Stimulated activated CD4-positive, alpha-beta T cell treated with anti-CD3 and anti-CD28 coated beads, Interleukin-4, amount 100 ng/mL, for 1 hour (primary cell): ENCODE data around the gene NPLOC4.

ENCODE experiments used
- DNase-seq: peaks from one replicate; pipeline ENCODE4 v3.0.0-alpha.2; 2020

The NPLOC4 gene

DNA sequence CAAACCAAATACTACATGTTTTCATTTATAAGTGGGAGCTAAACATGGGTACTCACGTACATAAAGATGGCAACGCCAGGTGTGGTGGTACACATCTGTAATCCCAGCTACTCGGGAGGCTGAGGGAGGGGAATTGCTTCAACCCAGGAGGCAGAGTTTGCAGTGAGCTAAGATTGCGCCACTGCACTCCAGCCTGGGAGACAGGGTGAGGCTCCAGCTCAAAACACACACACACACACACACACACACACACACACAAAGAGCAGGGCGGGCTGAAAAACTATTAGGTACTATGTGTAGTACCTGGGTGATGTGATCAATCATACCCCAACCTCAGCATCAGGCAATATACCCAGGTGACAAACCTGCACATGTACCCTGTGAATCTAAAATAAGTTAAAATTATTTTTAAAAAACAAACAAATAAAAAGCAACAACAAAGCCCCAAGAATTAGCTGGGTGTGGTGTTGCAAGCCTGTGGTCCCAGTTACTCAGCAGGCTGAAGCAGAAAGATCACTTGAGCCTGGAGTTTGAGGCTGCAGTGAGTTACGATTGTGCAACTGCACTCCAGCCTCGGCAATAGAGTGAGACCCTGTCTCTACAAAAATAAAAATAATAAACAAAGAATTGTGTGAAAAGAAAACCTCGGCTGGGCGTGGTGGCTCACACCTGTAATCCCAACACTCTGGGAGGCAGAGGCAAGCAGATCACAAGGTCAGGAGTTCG, 72.9 kb downstream of the NPLOC4 start:
- DNase-seq = no peak

DNA sequence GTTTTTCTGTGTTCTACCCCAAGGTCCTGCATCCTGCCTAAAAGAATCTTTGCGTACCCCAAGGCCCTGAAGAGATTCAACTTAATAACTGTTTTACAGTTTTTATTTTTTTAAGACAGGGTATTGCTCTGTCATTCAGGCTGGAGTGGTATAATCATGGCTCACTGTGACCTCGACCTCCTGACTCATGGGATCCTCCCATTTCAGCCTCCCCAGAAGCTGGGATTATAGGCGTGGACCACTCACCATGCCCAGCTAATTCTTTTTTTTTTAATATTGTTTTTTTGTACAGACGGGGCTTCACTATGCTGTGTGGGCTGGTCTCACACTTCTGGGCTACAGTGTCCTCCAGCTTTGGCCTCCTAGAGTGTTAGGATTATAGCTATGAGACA, 75.4 kb downstream of the NPLOC4 start:
- DNase-seq = no peak

DNA sequence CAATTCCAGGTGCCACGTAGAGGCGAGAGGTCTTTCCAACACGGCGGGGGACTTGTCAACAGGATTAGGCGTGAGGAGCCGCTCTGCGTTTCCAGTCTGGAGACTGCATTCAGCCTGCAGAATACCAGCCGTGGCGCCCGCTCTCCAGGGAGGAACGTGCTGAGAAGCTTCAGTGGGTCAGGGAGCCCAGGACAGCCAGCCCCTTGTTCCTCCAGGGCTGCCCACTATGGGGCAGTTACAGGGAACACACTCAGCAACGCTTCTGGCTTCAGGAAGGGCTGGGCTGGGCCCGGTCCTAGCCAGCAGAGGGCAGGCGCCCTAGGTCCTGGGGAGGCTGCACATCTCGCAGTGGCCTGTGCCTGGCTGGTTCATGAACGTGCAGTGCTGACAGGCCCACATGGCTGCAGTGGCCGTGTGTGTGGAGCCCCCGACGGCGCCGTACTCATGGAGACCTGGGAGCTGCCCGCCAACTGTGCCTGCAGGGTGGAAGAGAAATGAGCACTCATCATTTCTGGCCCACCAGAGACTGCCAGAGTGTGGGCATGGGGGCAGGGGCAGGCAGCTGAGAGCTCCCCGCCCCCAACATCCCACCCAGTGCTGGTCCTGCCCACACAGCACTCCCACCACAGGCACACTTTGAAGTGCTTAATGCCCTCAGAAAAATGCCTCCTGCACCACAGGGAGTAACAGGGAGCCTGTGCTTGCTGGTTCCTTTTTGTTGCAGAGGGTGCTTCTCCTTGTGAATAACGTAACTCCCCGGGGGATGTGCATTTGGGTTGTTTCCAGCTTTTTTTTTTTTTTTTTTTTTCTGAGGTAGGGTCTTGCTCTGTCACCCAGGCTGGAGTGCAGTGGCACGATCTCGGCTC, 77.7 kb downstream of the NPLOC4 start:
- DNase-seq = no peak

DNA sequence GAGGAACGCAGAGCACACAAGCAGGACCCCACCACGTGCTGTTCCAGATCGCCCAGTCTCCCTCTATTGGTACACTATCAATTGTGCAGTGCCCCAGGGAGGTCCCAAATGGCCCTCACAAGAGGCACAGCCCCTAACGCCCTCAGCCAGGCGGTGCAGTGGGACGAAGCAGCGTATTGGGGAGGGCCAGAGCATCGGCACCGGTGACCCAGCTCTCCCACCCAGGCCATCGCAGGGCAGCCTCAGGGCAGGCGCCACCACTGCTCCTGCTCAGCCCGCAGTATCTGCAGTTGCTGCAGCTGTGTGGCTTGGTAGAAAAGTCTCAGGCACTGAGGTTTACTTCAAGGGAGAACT, 78.8 kb downstream of the NPLOC4 start:
- no peak for DNase-seq

DNA sequence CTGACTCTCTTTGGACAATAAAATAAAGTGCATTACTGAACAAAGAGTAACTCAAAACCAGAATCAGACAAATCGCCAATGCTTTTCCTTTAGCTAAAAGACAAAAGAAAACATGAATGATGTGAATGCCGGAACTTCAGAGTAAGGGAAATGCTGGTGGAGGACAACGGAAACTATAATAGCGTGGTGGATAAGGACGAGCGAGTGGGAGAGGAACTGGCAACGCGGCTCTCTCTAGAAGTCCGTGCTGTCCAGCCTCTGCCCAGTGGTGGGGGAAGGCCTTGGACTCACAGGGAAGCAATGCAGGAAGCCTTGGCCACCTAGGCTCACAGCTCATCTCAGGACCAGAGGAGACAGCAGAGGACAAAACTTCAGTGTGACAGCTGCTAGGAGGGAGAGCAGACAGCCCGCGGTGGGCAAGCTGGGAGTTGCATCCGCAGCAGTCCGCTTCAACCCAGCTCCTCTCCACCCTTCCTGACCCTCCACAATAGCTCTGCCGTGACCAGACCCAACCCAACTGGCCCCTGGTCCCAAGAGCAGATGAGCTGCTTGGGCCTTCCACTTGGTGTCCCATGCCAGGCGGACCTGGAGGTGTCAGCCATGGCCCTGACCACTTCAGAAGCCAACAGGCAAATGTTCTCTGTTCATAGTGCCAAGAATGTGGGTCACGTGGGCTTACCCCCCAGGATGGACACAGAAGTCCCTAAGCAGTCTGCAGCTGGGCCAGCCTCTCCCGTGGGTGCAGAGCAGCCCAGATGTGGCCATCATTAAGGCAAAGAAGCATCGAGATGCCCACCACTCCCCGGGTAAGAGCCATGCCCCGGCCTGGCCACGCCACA, 79.4 kb downstream of the NPLOC4 start:
- no peak for DNase-seq

DNA sequence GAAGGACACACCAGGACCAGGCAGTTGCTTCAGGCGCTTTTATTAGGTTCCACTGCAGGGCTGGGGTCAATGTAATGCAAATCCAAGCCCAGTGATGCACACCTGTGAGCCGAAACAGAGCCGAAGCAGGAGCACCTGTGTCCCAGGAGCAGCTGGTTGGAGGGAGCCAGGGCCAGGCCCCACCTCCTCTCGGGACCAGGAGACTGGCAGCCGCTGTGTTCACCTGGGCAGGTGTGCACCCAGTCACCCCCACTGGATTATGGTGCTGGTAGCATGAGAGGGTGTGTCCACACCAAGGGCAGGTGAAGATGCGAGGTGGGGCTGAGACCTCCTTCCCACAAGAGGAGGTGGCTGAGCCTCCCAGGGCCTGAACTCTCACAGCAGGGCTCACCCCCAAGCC, 80.0 kb downstream of the NPLOC4 start:
- DNase-seq = no peak

DNA sequence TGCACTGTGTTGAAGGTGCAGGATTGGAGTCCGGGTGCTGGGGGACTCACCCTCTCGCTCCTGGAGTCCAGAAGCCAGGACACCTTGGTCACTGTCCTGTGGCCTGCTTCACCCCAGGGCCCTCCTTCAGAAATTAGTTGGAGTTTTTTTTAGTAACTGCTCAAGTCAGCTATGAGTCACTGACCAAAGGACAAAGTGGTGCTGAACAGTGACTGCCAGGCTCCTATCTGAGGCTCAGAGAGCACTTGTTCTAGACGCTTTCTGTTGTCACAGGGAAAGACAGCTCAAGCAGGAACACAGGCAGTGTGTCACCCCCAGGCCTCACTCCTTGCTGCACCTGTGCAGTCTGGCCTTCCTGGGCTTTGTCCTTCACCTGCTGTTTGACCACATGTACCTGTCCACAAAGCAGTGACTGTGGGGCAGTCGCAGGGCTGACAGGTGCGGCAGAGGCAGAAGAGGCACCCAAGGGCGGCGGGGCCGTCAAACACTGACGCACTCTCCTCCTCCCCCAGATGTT, 80.7 kb downstream of the NPLOC4 start:
- no peak for DNase-seq

DNA sequence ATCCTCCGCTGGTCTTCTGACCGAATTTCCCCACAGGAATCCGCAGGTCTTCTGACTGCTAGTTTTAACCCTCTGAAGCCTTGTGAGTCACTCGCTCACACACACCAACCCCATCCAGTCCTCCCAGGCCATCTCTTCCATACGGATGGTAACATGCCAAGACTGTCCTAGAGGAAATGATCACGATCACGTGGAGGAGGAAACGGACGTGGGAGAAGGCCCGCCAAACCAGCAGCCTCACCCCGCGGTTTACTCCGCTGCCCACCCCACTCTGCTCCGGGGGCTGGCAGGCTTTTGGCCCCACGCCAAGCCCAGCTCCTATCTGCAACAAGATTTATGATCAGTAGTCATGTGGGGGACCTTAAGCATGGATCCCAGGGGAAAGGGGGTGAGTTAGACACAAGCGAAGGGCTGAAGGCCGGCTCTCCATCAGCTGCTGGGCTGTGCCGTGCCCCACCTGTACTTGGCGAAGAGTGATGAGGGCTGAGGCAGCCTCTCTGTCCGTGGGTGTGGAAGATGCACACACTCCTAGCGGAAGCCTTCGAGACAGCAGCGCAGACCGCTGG, 83.2 kb downstream of the NPLOC4 start:
- DNase-seq = no peak

DNA sequence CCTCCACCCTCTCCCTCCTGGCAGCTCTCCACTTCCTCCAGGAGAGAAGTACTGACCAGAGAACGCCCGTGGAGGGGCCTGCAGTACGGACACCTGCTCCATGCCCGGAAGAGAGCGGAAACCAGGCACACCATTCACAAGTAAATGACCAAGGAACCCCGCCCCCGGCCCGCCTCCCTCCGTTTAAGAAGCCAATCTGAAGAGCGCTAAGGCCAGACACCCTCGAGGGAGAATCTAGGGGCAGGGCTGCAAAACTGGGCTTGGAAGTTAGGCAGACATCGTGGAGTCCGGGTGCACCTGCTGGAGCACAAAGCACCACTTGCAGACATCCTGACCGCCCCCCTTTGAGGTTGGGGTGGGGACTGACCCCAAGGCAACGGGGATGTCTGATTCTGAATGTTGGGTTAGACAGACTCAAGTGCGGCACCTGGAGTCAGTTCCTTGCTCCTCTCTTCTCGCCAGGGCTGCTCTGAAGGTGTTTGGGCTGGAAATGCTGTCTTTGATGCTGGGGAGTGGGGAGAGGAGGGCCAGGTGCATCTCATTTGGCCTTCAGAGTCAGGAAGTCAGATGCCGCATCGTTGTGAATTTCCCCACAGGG, 83.8 kb downstream of the NPLOC4 start:
- DNase-seq = peak; percentile 77

DNA sequence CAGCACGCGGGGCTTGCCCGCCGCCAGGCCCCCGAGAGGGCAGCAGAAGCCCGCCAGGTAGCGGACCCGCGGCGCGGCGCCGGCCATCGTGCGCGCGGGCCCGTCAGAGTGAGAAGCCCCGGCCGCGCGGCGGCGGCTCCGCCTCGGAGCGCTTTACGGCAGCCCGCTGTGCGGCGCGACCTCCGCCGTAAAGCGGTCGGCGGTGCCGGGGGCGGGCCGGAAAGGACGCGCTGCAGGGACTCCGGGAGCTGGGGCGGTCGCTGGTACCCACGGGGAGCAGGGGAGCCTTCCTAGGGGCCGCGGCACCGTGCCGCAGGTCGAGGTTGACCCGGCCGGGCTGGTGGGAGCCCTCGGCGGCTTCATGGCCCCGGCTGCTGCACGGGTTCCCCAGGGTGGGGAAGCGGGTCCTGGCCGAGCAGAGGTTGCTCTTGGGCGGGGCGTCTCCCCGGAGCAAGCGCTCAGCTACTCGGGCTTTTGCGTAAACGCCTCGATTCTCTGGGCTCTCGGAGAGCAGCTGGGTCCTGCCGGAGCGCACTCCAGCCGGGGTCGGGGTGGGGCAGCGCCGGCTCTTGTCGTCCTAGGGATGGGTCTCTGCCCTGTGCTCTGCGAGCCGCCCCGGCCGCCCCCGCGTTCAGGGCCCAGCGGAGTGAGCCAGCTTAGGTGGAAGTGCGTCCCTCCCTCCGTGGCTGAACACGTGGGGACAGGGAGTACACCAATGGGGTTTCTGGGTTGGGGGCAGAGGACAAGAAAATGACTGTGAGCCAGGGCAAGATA, 84.5 kb downstream of the NPLOC4 start, which contains the start of gene FAAP100:
Gene FAAP100 (minus strand): TSS at position 110 of the 774 bp plus-strand sequence. CDS start 23 bp downstream, at position 87.
- DNase-seq = peak; percentile 83

DNA sequence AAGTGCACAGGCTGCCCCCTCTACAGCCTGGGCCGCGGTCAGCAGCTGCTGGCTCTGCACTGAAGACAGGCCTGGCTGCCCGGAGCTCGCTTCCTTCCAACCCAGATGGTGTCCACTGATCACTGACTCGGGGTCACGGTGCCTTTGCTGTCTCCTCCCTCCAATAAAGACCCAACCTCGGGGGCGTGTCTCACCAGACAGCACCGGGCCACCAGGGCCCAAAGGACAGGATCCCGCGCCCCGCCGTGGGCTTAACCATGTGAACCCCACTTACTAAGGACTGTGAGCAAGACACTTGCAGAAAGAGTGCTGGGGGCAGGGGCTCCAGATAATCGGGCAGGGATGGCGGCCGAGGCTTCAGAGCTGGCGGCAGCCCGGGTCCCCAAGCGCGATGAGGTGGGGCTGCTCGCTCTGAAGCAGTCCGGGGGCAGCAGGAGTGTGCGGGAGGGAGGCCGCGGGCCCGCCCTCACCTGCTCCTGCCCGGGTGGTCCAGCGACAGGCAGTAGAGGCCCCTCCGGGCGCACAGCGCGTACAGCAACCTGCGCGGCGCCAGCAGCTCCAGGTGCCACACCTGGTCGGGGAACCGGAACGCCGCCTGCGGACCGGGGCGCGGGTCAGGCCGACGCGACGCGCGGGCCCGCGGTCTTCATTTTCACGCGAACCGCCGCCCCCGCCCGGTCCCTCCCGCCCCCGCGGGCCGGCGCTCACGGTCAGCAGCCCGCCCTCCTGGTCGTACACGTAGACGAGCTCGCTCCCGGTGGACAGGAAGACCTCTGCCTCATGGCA, 85.3 kb downstream of the NPLOC4 start:
- DNase-seq = no peak

DNA sequence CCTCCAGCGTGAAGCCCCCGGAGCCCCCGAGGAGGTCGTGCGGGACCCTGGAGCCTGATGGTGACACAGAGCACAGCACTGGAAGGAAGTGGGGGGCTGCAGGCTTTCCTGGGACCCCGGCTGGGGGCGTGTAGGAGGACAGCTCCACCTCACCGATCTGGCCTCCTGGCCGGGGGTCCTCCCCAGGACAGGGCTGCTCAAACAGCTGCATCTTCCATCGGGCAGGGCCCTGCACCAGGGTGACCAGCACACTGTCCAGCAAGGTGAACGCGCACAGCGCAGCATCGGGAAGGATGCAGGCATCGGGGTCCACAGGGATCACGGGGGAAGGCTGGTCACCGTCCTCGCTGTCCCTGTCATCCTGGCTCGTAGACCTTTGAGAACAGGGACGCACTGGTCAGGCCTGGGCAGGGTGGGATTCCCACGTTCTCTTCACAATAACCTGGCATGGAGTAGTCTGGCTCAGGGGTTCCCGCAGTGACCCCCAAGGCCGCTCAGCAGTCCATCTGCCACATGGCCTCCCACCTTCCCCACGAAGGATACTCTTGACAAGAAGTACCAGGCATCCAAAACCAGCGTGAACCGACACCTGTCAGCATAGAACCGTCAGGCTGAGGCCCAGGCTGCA, 86.0 kb downstream of the NPLOC4 start:
- no peak for DNase-seq

DNA sequence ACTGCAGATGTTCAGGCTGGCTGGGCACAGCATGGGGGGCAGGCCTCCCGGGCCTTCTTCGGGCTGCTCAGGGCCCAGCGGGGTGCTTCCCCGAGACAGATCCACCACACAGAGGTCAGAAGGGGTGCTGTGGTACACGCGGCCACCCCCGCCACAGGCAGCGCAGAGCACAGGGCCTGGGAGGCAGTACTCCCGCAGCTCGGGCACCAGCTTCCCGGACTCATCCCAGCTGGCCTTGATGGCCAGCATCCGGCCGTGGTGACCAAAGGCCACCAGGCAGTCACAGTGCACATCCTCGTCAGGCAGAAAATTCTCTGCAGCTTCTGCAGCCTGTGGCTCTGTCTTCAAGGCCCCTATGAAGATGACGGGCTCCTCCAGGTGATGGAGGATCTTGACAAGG, 86.6 kb downstream of the NPLOC4 start:
- no peak for DNase-seq

DNA sequence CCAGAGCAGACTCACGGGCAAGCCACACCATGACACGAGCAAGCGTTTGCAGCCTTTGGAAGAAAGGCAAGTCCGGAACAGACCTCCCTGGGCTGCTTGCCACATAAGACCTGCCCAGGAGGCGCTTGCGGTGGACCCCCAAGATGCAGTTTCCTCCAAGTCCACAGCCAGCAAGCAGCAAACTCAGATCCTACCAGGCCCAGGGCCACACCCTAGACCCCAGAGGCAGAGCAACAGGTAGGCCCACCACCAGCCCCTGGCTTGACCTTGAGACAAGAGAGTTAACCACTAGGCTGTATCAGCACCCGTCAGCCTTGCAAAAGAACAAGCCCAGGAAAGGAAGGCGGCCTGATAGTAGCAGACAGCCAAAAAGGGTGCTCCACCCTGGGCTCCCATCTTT, 87.1 kb downstream of the NPLOC4 start:
- DNase-seq = no peak

DNA sequence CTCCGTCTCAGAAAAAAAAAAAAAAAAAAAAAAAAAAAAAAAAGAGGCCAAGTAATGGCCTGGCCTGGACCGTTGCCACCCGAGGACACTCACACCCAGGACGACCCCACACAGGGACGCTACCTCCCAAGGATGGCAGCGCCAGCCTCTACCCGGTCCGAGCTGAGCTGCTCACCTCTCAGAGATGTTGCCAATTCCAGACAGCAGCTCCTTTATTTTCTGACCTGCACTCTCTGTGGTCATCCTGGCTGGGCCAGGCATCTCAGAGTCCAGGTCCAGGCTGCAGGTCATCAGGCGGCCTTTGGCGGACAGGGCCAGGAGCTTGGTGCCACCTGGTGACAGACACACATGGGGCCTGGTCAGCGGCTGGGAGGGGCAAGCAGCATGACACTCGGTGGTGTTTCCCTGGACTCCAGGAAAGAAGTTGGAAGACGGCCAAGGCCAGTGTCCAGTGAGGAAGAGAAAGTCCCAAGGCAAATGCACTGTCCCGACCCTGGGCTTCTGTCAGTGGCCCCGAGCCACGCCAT, 87.8 kb downstream of the NPLOC4 start:
- no peak for DNase-seq

DNA sequence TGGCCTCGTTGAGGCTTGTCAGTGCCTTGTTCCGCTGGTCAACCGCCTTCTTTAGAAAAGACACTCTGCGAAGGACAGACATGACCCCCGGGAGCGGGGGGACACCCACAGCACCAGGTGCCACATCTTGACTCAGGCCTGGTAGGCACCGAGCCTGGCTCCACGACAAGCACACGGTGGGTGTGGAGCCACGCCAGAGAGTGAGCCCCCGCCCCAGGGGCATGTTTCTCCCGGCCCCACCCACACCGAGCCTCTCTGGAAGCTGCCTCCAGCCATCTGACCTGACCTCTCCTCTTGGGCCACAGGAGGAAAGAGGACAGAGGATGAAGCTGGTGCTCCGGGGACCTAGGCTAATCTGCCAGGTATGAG, 89.3 kb downstream of the NPLOC4 start:
- DNase-seq = no peak

DNA sequence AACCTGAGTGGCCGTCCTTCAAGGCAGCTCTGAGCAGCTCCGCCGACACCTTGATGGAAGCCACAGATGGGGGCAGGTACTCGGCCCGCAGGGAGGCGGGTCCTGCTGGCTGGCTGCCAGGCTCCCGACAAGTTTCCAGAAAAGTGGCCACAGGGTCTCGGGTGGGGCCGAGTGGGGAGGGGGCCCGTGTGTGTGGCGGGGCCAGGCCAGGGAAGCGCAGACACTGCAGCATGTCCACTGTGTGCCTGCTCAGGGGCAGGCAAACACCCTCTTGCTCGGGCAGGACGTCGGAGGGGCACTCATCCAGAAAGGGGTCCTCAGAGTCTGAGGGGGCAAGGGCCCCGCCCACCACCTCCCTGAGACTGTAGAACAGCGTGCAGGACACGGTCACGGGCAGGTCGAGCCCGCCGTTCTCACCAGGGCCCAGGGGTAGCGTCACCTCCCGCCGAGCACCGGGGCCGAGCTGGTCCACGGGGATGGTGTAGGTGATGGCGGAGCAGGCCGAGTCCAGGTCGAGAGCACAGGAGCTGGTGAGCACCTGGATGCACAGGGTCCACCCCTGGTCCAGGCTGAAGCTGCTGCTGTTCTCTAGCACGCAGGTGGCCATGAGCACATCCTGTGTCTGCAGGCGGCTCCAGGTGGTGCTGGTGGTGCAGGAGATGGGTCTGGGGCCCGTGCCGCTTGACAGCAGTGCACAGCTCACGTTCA, 89.9 kb downstream of the NPLOC4 start:
- no peak for DNase-seq

DNA sequence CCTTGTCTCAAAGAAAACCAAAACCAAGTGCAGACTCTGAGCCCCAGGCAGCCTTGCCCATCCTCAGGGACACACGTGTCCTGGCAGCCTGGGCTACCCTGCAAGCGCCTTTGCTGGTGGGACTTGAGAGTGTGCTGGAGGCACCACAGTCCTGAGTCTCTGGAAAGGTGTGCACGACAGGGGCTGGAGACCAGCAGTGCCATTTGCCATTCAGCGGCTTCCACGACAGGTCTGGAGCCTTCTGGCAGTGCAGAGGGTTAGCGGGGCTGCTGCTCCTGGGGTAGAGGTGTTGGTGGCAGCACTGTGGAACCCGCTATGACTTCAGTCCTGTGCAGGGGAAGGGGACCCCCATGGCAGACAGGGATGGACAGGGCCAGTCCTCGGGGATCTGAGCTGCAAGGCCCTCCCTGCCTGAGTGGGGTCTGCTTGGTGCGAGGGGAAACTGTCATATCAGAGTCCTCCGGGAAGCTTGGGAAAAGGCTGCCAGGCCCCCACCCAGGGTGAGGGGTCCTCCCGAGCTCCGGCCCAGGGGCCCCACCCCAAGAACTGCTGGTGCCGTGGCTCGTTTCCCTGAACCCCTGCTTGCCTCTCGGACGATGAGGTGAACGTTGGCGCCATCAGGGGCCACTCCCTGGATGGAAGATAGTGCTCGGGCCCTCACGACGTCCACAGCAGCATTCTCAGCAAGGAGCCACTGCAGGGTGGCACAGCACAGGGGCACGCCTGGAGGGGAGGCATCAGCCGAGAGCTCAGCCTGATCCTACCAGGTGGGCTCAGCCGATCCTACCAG, 91.6 kb downstream of the NPLOC4 start:
- no peak for DNase-seq
